Body of pancreas (tissue), 4 donors: ENCODE results near the gene ZNF507.

ENCODE experiments used
- POLR2A ChIP-seq, 3 donors: fragments of 450-650 bp; IDR thresholded peaks; one replicate each; pipeline ENCODE4 v1.6.1; 2016; ENCODE audit warnings: antibody characterized with exemption in 3 of 3, mild to moderate bottlenecking in 2 of 3
- TF ChIP-seq, protein P1 (sequence below), 7 experiments: fragments of 450-650 bp in 4 of 7; fragments of 200-600 bp in 3 of 7; sonication (generic) in 3 of 7; IDR thresholded peaks; one replicate each; pipeline ENCODE4 v1.5.1; 2016 to 2019; ENCODE audit warnings: antibody characterized with exemption in 7 of 7

DNA sequence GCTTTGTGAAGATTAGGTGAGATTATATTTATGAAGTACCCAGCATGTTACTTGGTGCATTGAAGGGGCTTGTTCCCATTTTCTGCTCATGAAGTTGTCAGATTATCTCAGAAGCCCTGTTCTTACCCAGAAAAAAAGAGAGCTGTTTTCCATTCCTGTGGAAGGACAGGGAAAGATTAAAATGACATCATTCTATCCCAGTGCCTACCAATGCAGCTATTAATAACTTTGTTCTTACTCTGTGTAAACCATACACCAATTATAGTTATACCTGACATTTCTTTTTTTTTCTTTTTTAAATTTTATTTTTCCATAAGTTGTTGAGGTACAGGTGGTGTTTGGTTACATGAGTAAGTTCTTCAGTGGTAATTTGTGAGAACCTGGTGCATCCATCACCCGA lies 18.6 kb downstream of the ZNF507 start:
- TF ChIP-seq POLR2A (IDR thresholded peaks at IDR 0.05) = no peak
- TF ChIP-seq, protein P1, sequence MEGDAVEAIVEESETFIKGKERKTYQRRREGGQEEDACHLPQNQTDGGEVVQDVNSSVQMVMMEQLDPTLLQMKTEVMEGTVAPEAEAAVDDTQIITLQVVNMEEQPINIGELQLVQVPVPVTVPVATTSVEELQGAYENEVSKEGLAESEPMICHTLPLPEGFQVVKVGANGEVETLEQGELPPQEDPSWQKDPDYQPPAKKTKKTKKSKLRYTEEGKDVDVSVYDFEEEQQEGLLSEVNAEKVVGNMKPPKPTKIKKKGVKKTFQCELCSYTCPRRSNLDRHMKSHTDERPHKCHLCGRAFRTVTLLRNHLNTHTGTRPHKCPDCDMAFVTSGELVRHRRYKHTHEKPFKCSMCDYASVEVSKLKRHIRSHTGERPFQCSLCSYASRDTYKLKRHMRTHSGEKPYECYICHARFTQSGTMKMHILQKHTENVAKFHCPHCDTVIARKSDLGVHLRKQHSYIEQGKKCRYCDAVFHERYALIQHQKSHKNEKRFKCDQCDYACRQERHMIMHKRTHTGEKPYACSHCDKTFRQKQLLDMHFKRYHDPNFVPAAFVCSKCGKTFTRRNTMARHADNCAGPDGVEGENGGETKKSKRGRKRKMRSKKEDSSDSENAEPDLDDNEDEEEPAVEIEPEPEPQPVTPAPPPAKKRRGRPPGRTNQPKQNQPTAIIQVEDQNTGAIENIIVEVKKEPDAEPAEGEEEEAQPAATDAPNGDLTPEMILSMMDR (IDR thresholded peaks at IDR 0.05) = no peak
